GM19468 (cell line): ENCODE data around the gene EFNA5.

ENCODE experiments used
- ATAC-seq: cut with Tn5 transposase; IDR thresholded peaks from one replicate; pipeline ENCODE4 v1.9.1; 2021; ENCODE audit warnings: mild to moderate bottlenecking, moderate library complexity, moderate number of reproducible peaks; ENCODE audit not compliant: unreplicated experiment; ENCODE audit errors: extremely low read depth

Gene EFNA5

GRCh38 chr5:107532169-107532878 is 138.4 kb downstream of the EFNA5 start:
- no peak for ATAC-seq

DNA sequence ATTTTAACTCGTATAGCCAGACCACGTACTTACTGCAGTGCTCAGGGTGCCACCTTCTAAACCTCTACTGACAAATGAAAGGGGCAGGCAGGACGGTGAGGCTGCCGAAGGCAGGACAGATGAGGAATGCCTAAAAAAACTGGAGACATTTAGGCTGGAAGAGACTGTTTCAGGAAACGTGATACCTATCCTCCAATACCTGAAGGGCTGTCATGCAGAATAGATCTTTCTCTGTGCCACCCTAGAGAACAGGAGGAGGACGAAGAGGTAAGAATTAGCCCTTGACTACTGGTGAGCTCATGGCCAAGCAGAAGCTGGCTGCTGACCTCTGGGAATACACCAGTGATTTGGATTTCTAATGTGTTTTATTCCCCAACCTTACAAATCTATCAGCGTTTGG is 139.4 kb downstream of the EFNA5 start:
- no peak for ATAC-seq

- ATAC-seq, result no peak
Measured at GRCh38 chr5:107529618-107530017, 141.1 kb downstream of the EFNA5 start.

DNA sequence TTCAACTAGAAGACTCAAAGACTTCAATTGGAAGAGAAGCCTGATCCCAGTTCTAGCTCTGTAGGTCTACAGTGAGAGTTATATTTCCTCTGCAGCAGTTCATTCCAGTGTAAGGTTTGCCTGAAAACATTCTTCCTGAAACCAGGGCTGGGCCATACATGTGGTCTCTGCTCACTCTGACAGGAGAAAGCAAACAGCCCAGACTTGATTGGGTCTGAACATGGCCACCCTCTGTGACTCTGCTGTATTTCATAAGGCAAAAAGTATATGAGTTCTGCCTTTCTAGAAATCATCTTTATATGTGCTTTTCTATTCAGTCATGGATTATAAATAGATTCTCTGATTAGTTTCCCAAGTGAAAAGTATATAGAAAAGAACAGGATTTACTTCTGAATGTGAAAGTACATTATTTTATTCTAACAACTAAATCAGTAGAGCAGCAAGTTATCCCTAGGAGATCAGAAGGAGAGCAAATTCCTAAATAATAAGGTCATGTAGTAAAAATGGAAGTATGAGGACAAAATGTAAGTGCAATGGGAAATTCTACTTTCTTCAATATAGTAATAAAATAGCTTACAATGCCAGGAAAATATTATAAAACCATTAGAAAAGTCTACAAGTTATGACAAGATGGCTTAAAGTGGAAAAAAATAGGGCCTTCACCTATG is 144.3 kb downstream of the EFNA5 start:
- ATAC-seq, result no peak

GRCh38 chr5:107524111-107524510 is 146.6 kb downstream of the EFNA5 start:
- no peak for ATAC-seq

DNA sequence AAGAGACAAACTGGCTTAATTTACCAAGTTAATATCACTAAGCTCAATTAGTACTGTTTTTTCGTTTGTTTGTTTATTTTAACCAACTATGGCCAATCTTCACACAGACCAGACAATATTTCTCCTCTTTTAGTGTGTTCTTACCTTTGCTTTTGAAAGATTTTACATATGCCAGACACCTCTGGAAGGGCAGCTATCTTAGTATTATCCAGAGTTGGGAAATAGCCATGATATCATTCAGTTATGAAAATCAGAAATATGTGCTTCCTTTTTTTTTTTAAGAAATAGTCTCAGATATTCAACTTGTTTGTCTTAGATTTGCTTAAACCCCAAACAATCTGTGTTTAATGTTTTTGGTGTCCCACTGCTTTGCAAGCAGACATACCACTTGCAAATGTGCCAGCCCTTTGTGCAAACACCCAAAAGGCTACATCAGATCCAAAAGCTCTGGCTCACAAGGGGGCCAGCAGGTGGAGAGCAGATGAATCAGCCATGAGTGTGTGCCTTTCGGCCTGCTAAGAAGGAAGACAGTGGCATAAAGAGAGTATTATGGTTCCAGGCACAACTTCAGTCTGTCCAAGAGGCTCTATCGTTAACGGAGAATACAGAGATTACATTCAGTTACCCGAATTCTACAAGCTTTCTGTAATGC is 147.6 kb downstream of the EFNA5 start:
- ATAC-seq, result no peak

DNA sequence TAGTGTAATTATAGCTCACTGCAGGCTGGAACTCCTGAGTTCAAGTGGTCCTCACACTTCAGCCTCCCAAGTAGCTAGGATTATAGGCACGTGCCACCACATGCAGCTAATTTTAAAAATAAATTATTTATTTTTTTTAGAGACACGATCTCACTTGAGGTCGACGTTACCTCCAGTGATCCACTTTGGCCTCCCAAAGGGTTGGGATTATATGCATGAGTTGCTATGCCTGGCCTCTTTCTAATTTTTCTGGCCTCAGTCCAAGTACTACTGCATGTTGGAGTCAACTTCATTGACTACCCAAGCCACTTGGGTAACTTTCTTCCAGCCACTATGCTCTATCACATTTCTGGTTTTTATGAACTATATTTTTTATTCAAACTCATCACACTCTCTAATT is 148.3 kb downstream of the EFNA5 start:
- no peak for ATAC-seq

DNA sequence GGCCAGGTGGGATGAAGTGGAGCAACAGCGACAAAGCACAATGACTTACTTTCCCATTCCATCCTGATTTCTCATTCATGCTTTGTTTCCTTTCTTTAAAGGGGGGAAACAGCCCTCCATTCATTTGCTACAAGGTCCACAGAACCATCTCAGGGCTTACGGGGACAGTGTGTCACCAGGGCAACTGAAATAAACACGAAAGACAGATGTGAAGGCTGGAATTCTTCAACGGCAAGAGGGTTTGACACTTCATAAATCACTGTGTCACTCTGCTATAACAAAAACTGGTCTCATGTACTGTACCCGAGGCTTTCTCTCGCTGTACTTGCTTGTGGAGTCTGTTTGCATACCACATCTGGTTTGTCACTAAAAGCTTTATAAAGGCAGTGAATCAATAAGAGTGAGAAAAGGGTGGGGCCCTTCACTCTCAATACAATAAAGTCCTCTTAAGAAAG is 150.8 kb downstream of the EFNA5 start:
- ATAC-seq, result no peak

DNA sequence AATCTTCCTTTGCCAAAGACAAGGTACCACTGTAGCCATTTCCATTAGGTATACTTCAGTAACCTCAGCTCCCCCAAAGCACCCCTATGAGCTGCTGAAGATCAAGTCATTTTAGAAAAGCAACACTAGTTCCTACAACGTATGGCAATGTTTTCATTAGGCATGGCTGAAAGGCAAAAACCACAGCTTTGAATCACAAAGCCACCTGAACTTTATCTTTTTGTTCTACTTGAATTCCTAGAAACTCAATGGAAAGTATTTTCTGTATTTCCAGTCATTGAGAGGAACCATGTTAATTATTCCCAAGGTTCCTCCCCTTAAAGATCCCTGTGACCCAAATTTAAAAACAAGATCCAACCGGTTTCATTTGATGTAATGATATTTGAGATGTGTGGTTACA is 152.1 kb downstream of the EFNA5 start:
- no peak for ATAC-seq

GRCh38 chr5:107518190-107518589 is 152.5 kb downstream of the EFNA5 start:
- ATAC-seq, result no peak

- ATAC-seq, result peak; percentile 27
Measured at GRCh38 chr5:107517185-107518033, 153.3 kb downstream of the EFNA5 start.

DNA sequence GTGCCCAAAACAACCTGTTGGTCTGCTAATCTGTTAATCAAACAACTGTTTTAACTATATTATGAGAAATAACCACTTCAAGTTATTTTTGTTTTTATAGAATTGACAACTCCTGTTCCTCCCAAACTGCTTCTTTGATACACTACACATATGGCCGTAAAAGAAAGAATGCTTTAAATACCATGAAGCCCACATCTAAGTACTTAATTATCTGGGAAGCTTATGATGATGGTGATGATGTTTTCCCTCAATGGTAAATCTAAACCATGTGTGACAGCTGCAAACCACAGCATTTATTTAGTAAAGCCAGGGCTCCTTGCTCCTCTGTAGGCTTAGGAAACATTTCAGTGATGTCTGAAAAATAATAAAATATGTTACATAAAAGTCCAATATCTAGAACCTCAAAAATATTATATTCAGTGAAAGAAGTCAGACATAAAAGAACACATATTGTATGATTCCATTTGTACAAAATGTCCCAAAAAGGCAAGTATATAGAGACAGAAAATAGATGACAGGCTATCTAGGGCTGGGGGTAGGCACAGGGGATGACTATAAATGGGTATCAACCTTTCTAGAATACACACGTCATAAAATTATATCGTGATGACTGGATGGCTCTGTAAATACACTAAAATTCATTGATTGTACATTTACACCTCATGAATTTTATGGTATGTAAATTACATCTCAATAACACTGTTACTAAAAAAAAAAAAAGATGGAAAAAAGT is 154.1 kb downstream of the EFNA5 start:
- no peak for ATAC-seq

- ATAC-seq, result no peak
Measured at GRCh38 chr5:107515521-107516080, 155.1 kb downstream of the EFNA5 start.

- no peak for ATAC-seq
Measured at GRCh38 chr5:107514305-107514704, 156.4 kb downstream of the EFNA5 start.

DNA sequence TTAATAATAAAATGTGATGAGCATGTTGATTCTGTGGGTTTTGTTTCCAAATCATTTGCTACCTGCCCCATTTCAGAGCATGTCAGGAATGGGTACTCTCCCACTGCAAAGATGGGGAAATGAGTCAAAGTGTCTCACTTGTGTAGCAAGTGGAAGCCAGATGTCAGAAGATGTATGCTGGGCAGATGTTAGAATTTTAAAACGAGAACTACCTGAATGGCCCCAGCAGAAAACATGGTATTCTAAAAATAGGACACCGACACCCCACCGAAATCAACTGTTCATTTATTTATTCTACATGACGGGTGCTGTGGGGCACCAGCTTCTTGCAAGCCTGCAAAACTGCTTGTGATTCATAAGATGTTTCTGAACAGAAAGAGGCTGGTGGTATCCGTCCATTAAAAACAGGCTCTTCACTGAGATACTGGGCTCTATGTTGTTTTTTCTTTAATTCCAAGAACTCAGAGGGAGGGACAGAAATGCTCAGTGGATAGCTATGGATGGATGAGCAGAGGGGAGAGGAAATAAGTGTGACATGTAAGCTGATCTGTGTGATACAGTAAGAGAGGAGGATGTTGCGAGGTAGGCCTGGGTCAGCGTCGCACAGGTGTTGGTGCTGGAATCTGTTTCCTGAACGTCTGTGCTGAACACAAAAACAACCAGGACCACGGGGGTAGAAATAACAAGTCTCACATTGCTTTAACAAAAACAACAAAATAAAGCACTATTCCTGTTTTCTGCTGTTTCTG is 157.2 kb downstream of the EFNA5 start:
- no peak for ATAC-seq

DNA sequence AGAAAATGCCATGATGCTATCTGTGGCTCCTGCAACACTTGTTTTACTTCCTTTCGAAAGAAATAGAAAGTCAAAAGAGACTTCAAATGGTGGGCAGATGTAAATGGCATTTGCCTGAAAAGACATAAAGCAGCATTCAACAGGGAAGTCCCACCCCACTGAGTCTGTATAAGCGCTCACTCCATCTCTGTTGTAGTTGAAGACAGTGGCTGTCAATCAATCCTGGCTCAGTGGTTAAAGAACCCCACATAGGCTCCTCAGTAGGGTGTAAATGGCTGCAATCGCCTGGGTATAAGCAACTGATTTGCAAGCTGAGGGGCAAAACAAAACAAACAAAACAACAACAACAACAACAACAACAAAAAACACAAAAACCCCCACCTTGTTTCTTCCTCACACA is 158.7 kb downstream of the EFNA5 start:
- no peak for ATAC-seq

DNA sequence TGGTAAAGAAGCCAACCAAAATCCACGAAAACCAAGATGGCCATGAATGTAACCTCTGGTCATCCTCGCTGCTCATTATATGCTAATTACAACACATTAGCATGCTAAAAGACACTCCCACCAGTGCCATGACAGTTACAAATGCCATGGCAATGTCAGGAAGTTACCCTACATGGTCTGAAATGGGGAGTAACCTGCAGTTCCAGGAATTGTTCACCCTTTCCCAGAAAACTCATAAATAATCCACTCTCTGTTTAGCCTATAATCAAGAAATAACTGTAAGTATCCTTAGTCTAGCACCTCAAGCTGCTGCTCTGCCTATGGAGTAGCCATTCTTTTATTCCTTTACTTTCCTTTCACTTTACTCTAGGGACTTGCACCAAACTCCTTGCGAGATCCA is 160.6 kb downstream of the EFNA5 start:
- no peak for ATAC-seq

- no peak for ATAC-seq
Measured at GRCh38 chr5:107508097-107508496, 162.6 kb downstream of the EFNA5 start.
